GM12878 (cell line): Measurements from ENCODE around the gene RILPL2. TPM values are rescaled to one million over a fixed set of nuclear protein-coding genes. Genes with fewer than 3 reads are reported as not detected.

ENCODE experiments used
- BMI1 ChIP-seq: fragments of 450-650 bp; IDR thresholded peaks from 2 replicates; pipeline ENCODE4 v1.6.1; 2016; ENCODE audit warnings: mild to moderate bottlenecking, moderate library complexity, borderline replicate concordance
- CBFB ChIP-seq: IDR thresholded peaks from 2 replicates; pipeline ENCODE4 v1.6.1; 2016; ENCODE audit warnings: antibody characterized with exemption, low read depth
- CBX5 ChIP-seq: sonication (generic); IDR thresholded peaks from 2 replicates; pipeline ENCODE4 v1.6.1; 2016; ENCODE audit warnings: low read depth, moderate library complexity, mild to moderate bottlenecking, inconsistent platforms
- EGR1 ChIP-seq, 2 experiments: IDR thresholded peaks; 1 replicate in 1 of 2; 2 replicates in 1 of 2; pipeline ENCODE4 v1.6.1; 2011 to 2012; ENCODE audit warnings: low read depth in 2 of 2, low read length in 2 of 2, borderline replicate concordance in 1 of 2, mild to moderate bottlenecking in 1 of 2, moderate library complexity in 1 of 2
- EZH2 ChIP-seq: IDR thresholded peaks from 2 replicates; pipeline ENCODE4 v1.6.1; 2012; ENCODE audit warnings: low read depth, mild to moderate bottlenecking, control low read depth, inconsistent platforms, low read length, borderline replicate concordance; ENCODE audit not compliant: control insufficient read depth
- FOXM1 ChIP-seq: IDR thresholded peaks from 2 replicates; pipeline ENCODE4 v1.6.1; 2012; ENCODE audit warnings: low read depth, mild to moderate bottlenecking, inconsistent platforms, low read length, moderate library complexity
- HDGF ChIP-seq: fragments of 450-650 bp; IDR thresholded peaks from 2 replicates; pipeline ENCODE4 v1.6.1; 2016; ENCODE audit warnings: antibody characterized with exemption
- PAX5 ChIP-seq: IDR thresholded peaks from 2 replicates; pipeline ENCODE4 v1.6.1; 2011; ENCODE audit warnings: low read depth, low read length, borderline replicate concordance
- POLR2AphosphoS2 ChIP-seq: IDR thresholded peaks from 2 replicates; pipeline ENCODE4 v1.6.1; 2011; ENCODE audit warnings: low read depth, mild to moderate bottlenecking, low read length, improper control_type of control experiment, moderate library complexity
- POLR2AphosphoS5 ChIP-seq: IDR thresholded peaks from 2 replicates; pipeline ENCODE4 v1.6.1; 2011; ENCODE audit warnings: mild to moderate bottlenecking, low read length, inconsistent platforms
- SP1 ChIP-seq: IDR thresholded peaks from one replicate; pipeline ENCODE4 v1.6.1; 2011; ENCODE audit warnings: low read depth, low read length
- STAT1 ChIP-seq: fragments of 450-650 bp; conservative IDR thresholded peaks from 2 replicates; pipeline ENCODE4 v1.6.1; 2014; ENCODE audit warnings: antibody characterized with exemption, mild to moderate bottlenecking
- TBL1XR1 ChIP-seq: IDR thresholded peaks from 2 replicates; pipeline ENCODE4 v1.6.1; 2012; ENCODE audit warnings: low read depth, low read length, improper control_type of control experiment
- TCF12 ChIP-seq: IDR thresholded peaks from 2 replicates; pipeline ENCODE4 v1.6.1; 2011; ENCODE audit warnings: low read depth, mild to moderate bottlenecking, low read length
- TCF3 ChIP-seq: IDR thresholded peaks from 2 replicates; pipeline ENCODE4 v1.6.1; 2012; ENCODE audit warnings: low read depth, mild to moderate bottlenecking, low read length, borderline replicate concordance; ENCODE audit not compliant: insufficient read depth
- YY1 ChIP-seq: IDR thresholded peaks from 2 replicates; pipeline ENCODE4 v1.6.1; 2011; ENCODE audit warnings: low read depth, mild to moderate bottlenecking, low read length
- polyA plus RNA-seq, 11 experiments: library from polyadenylated mRNA; depleted of rRNA in 4 of 11; unstranded in 6 of 11; stranded (reverse) in 5 of 11; fragments of >200 nt; fragmentation: Nextera tagmentation in 4 of 11; fragmentation: Illumina TruSeq in 1 of 11; extraction: Ambion mirVana in 4 of 11; extraction: Trizol in 1 of 11; gene quantifications; 1 replicate in 1 of 11; 2 replicates in 10 of 11; pipeline versions ENCODE4 v1.2.1 to v1.2.3, GENCODE V29; 2011 to 2016; ENCODE audit warnings: inconsistent platforms in 2 of 11, missing spikeins in 2 of 11, low read depth in 1 of 11
- total RNA-seq, 4 experiments: library from RNA; depleted of rRNA in 3 of 4; stranded (reverse); fragments of >200 nt in 3 of 4; fragmentation: Illumina TruSeq in 1 of 4; extraction: Trizol in 1 of 4; gene quantifications; 2 replicates each; pipeline versions ENCODE4 v1.2.1 to v1.2.3, GENCODE V29; 2013 to 2021
- TF ChIP-seq, protein P1 (sequence below): fragments of 450-650 bp; IDR thresholded peaks from 2 replicates; pipeline ENCODE4 v1.6.1; 2016; ENCODE audit warnings: mild to moderate bottlenecking
- TF ChIP-seq, protein P2 (sequence below): fragments of 450-650 bp; IDR thresholded peaks from 2 replicates; pipeline ENCODE4 v1.6.1; 2017; ENCODE audit warnings: low read depth, mild to moderate bottlenecking, moderate library complexity
- TF ChIP-seq, protein P3 (sequence below): fragments of 450-650 bp; IDR thresholded peaks from 2 replicates; pipeline ENCODE4 v1.6.1; 2018; ENCODE audit warnings: mild to moderate bottlenecking, low read depth, moderate library complexity; ENCODE audit not compliant: partially characterized antibody
- TF ChIP-seq, protein P4 (sequence below): fragments of 450-650 bp; IDR thresholded peaks from 2 replicates; pipeline ENCODE4 v1.6.1; 2018; ENCODE audit warnings: borderline replicate concordance, mild to moderate bottlenecking; ENCODE audit not compliant: partially characterized antibody

The RILPL2 gene
- total and polyA plus RNA-seq, 10 of the 15 experiments (the other 5 are each of a cell fraction or from before 2014, with no cell fraction given), result 3.5 to 38.5 (median 19.7) TPM

DNA sequence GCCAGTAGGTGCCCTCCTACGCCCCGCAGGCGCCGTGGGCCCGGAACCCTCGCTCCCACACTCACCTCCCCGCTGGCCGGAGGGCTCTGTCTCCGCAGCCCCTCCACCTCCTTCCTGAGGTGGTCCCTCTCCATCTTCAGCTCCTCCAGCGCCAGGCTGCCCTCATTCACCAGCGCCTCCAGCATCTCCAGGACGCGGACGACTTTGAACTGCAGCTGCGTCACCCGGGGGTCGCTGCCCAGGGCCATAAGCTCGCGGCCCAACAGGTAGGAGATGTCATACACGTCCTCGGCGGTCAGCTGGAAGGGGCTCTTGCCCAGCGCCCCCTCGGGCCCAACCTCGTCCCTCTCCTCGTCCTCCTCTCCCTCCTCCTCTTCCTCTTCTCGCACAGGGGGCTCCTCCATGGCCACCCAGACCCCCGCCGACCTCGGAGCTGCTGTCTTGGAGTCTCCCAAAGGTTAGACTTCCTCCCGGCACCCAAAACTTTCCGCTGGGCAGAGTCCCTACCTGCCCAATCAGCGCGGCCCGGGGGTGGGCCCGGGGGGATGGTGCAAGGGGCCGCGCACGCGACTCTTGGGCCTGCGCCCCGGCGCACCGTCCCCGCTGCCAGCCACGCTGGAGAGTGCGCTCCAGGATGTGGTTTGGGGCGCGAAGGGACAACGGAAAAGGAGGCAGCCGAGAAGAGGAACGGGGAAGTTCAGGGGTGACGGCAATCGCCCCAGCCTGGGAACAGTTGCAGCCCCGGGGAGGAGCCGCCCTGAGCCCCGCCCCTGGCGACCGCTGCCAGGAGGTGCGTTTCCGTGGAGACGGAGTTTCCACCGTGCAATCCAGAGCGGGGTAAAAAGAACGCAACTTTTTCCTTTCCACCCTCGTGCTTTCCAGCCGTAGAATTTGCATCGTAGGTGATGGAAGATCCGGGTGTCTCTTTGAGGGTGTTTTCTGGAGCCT is at the start of gene RILPL2 (continued):
- TF ChIP-seq STAT1, result no peak
- TF ChIP-seq, protein P1, sequence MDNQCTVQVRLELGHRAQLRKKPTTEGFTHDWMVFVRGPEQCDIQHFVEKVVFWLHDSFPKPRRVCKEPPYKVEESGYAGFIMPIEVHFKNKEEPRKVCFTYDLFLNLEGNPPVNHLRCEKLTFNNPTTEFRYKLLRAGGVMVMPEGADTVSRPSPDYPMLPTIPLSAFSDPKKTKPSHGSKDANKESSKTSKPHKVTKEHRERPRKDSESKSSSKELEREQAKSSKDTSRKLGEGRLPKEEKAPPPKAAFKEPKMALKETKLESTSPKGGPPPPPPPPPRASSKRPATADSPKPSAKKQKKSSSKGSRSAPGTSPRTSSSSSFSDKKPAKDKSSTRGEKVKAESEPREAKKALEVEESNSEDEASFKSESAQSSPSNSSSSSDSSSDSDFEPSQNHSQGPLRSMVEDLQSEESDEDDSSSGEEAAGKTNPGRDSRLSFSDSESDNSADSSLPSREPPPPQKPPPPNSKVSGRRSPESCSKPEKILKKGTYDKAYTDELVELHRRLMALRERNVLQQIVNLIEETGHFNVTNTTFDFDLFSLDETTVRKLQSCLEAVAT, result 0 out of 2 replicates have a peak, but pooled peaks have one; percentile 41
- peak; percentile 76; the same call in 1 of the 2 replicates for TF ChIP-seq PAX5
- TF ChIP-seq BMI1, result 0 out of 2 replicates have a peak, but pooled peaks have one; percentile 65
- peak; percentile 63; the same call in 1 of the 2 replicates for TF ChIP-seq POLR2AphosphoS2
- peak; percentile 77; the same call in 1 of the 2 replicates for TF ChIP-seq TBL1XR1
- peak; percentile 69; the same call in 1 of the 2 replicates for TF ChIP-seq TCF12
- TF ChIP-seq, protein P2, sequence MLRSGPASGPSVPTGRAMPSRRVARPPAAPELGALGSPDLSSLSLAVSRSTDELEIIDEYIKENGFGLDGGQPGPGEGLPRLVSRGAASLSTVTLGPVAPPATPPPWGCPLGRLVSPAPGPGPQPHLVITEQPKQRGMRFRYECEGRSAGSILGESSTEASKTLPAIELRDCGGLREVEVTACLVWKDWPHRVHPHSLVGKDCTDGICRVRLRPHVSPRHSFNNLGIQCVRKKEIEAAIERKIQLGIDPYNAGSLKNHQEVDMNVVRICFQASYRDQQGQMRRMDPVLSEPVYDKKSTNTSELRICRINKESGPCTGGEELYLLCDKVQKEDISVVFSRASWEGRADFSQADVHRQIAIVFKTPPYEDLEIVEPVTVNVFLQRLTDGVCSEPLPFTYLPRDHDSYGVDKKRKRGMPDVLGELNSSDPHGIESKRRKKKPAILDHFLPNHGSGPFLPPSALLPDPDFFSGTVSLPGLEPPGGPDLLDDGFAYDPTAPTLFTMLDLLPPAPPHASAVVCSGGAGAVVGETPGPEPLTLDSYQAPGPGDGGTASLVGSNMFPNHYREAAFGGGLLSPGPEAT, result peak; percentile 83
- TF ChIP-seq, protein P3, sequence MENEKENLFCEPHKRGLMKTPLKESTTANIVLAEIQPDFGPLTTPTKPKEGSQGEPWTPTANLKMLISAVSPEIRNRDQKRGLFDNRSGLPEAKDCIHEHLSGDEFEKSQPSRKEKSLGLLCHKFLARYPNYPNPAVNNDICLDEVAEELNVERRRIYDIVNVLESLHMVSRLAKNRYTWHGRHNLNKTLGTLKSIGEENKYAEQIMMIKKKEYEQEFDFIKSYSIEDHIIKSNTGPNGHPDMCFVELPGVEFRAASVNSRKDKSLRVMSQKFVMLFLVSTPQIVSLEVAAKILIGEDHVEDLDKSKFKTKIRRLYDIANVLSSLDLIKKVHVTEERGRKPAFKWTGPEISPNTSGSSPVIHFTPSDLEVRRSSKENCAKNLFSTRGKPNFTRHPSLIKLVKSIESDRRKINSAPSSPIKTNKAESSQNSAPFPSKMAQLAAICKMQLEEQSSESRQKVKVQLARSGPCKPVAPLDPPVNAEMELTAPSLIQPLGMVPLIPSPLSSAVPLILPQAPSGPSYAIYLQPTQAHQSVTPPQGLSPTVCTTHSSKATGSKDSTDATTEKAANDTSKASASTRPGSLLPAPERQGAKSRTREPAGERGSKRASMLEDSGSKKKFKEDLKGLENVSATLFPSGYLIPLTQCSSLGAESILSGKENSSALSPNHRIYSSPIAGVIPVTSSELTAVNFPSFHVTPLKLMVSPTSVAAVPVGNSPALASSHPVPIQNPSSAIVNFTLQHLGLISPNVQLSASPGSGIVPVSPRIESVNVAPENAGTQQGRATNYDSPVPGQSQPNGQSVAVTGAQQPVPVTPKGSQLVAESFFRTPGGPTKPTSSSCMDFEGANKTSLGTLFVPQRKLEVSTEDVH, result no peak
- peak; percentile 80 for TF ChIP-seq SP1
- peak; percentile 21 for TF ChIP-seq HDGF
- peak; percentile 66; the same call in 1 of the 2 replicates for TF ChIP-seq POLR2AphosphoS5
- no peak for TF ChIP-seq EZH2
- 0 out of 2 replicates have a peak, but pooled peaks have one; percentile 35 for TF ChIP-seq CBX5
- TF ChIP-seq, protein P4, sequence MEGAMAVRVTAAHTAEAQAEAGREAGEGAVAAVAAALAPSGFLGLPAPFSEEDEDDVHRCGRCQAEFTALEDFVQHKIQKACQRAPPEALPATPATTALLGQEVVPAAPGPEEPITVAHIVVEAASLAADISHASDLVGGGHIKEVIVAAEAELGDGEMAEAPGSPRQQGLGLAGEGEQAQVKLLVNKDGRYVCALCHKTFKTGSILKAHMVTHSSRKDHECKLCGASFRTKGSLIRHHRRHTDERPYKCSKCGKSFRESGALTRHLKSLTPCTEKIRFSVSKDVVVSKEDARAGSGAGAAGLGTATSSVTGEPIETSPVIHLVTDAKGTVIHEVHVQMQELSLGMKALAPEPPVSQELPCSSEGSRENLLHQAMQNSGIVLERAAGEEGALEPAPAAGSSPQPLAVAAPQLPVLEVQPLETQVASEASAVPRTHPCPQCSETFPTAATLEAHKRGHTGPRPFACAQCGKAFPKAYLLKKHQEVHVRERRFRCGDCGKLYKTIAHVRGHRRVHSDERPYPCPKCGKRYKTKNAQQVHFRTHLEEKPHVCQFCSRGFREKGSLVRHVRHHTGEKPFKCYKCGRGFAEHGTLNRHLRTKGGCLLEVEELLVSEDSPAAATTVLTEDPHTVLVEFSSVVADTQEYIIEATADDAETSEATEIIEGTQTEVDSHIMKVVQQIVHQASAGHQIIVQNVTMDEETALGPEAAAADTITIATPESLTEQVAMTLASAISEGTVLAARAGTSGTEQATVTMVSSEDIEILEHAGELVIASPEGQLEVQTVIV, result peak; percentile 34
- TF ChIP-seq EGR1 (IDR thresholded peaks at IDR 0.05; ENCODE audit: borderline replicate concordance in 1 of 2, low read depth in 2 of 2, low read length in 2 of 2), result peak in 1 of 2 experiments; percentile 45; a peak in 1 of 3 replicates
- peak; percentile 23; the same call in 1 of the 2 replicates for TF ChIP-seq FOXM1
- no peak; the same call in 1 of the 2 replicates for TF ChIP-seq CBFB
- TF ChIP-seq YY1, result no peak
- TF ChIP-seq TCF3, result 0 out of 2 replicates have a peak, but pooled peaks have one; percentile 81
